H1 (cell line): ENCODE measurements around the gene IFNL4. TPM values are rescaled to one million over a fixed set of nuclear protein-coding genes. Genes with fewer than 3 reads are reported as not detected.

Source experiments
- SAP30 ChIP-seq: fragments of 300-600 bp; sonication (generic); IDR thresholded peaks from 2 replicates; pipeline ENCODE4 v1.7.1; 2012; ENCODE audit warnings: low read length, moderate library complexity, mild to moderate bottlenecking, inconsistent platforms; ENCODE audit not compliant: insufficient read depth, insufficient replicate concordance
- SIRT6 ChIP-seq: IDR thresholded peaks from one replicate; pipeline ENCODE4 v1.7.1; 2012; ENCODE audit warnings: low read length, inconsistent platforms
- ZNF274 ChIP-seq: IDR thresholded peaks from 2 replicates; pipeline ENCODE4 v1.7.0; 2012; ENCODE audit warnings: low read length, borderline replicate concordance; ENCODE audit errors: extremely low read depth
- polyA plus RNA-seq, 7 experiments: library from polyadenylated mRNA; depleted of rRNA in 3 of 7; stranded (reverse) in 5 of 7; unstranded in 2 of 7; fragments of >200 nt in 5 of 7; fragments of 200-250 nt in 2 of 7; gene quantifications; 1 replicate in 5 of 7; 2 replicates in 1 of 7; 4 replicates in 1 of 7; pipeline versions ENCODE4 v1.2.1 to v1.2.3, GENCODE V29; 2011 to 2013; ENCODE audit warnings: missing spikeins in 2 of 7, mixed read lengths in 2 of 7
- total RNA-seq: library from RNA; stranded (reverse); fragmentation: NEBNext Ultra II Directional; extraction: Animal tissue kit (Norgen Biotek cat#: 25700); gene quantifications from 2 replicates; pipeline ENCODE4 v1.2.1, GENCODE V29; 2021

The IFNL4 gene
- total and polyA plus RNA-seq, 2 of the 8 experiments (the other 6 are each of a cell fraction or from before 2014, with no cell fraction given): not detected

DNA sequence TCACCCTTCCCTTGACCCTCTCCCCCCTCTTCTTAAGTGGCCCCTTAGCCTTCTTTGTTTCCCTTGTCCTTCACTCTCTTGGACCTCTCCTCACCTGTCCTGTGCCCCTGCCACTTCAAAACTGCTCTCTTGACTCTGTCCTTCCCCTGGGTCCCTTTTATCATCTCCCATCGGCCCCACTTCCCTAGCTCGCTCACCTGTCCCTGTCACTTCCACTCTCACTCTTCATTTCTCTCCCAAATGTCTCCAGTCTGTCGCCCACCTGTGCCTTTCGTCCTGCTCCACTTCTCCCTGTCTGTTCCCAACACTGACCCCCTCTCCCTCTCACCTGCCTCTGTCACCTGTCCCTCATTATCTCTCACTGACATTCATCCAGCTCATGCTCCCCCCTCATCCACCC is 48.2 kb upstream of the IFNL4 start (continued):
- TF ChIP-seq SIRT6 (no peak), ZNF274 (no peak), SAP30 (no peak)
